B cell (primary cell): ENCODE results near the gene NDUFA6.
"Not testable (repeated sequence)": the region's sequence is repeated elsewhere in the genome, so short reads cannot be mapped to it uniquely, and the experiment has no call there.

Source experiments
- CTCF ChIP-seq: fragments of 200-600 bp; IDR thresholded peaks from one replicate; pipeline ENCODE4 v1.8.0; 2022; ENCODE audit warnings: antibody characterized with exemption, mild to moderate bottlenecking
- EZH2 ChIP-seq: IDR thresholded peaks from 2 replicates; pipeline ENCODE4 v1.6.1; 2012; ENCODE audit warnings: borderline replicate concordance, low read depth, mild to moderate bottlenecking, moderate library complexity, low read length; ENCODE audit not compliant: insufficient read depth, poor library complexity, severe bottlenecking

GRCh38 chr22:42112793-42113192 is 22.2 kb upstream of the NDUFA6 start:
- not testable (repeated sequence) for TF ChIP-seq CTCF, EZH2
